Small intestine (tissue), 7 donors: ENCODE measurements around the gene TCERG1L. TPM values are rescaled to one million over a fixed set of nuclear protein-coding genes. Genes with fewer than 3 reads are reported as not detected.
"Not testable (repeated sequence)": the region's sequence is repeated elsewhere in the genome, so short reads cannot be mapped to it uniquely, and the experiment has no call there.

Experiments
- DNase-seq, 2 donors: peaks; one replicate each; pipeline versions ENCODE4 v3.0.0 to v3.0.0-alpha.2; 2013
- FAIRE-seq: peaks from 2 replicates; lab custom pipeline; 2012; peaks lifted over from hg19 to GRCh38; lab: Jason Lieb, UNC
- H3K27ac ChIP-seq, 3 donors: one replicate each; pipeline ENCODE4 v1.5.1; 2013; ENCODE audit warnings: low read length in 2 of 3, mild to moderate bottlenecking in 2 of 3, control low read depth in 1 of 3, inconsistent platforms in 1 of 3, low read depth in 1 of 3, moderate library complexity in 1 of 3
- H3K27me3 ChIP-seq, 3 donors: one replicate each; pipeline ENCODE4 v1.6.1; 2013; ENCODE audit warnings: low read length in 3 of 3, inconsistent platforms in 1 of 3; ENCODE audit not compliant: control insufficient read depth in 3 of 3, insufficient read depth in 3 of 3
- H3K36me3 ChIP-seq, 3 donors: one replicate each; pipeline ENCODE4 v1.6.1; 2013; ENCODE audit warnings: low read length in 3 of 3, inconsistent platforms in 1 of 3, low read depth in 1 of 3, mild to moderate bottlenecking in 1 of 3, moderate library complexity in 1 of 3; ENCODE audit not compliant: control insufficient read depth in 3 of 3, insufficient read depth in 2 of 3
- H3K4me1 ChIP-seq, 3 donors: one replicate each; pipeline ENCODE4 v1.6.1; 2013; ENCODE audit warnings: low read length in 2 of 3, inconsistent platforms in 1 of 3, low read depth in 1 of 3, mild to moderate bottlenecking in 1 of 3, moderate library complexity in 1 of 3; ENCODE audit not compliant: control insufficient read depth in 3 of 3, insufficient read depth in 2 of 3
- H3K4me3 ChIP-seq, 3 donors: one replicate each; pipeline ENCODE4 v1.5.1; 2013; ENCODE audit warnings: low read length in 3 of 3, control low read depth in 1 of 3, inconsistent platforms in 1 of 3, low read depth in 1 of 3, mild to moderate bottlenecking in 1 of 3, moderate library complexity in 1 of 3
- H3K9me3 ChIP-seq, 2 donors: one replicate each; pipeline ENCODE4 v1.6.1; 2013; ENCODE audit warnings: low read depth in 1 of 2, low read length in 1 of 2; ENCODE audit not compliant: control insufficient read depth in 2 of 2, insufficient read depth in 1 of 2
- WGBS, 3 donors: extraction: QIAGEN DNeasy Blood & Tissue Kit; methylation state at CpG; one replicate each; pipeline ENCODE4 v1.1.7; 2013; 5-methylcytosine and 5-hydroxymethylcytosine counted together
- polyA plus RNA-seq, 4 donors: library from polyadenylated mRNA; stranded (reverse) in 3 of 4; unstranded in 1 of 4; fragments of 200-250 nt in 3 of 4; fragments of 120-200 nt in 1 of 4; gene quantifications; one replicate each; pipeline versions ENCODE4 v1.2.1 to v1.2.3, GENCODE V29; 2013
- donor health status: healthy with polysubstance abuse.
- donor health status: control.
- donor health status: control.
- donor health status: Bipolar disorder and iron deficiency.
- donor health status: healthy.

TCERG1L gene
- polyA plus RNA-seq, 4 donors, result 0.04 to 0.12 TPM; not detected in 2

GRCh38 chr10:131144196-131144595 lies 167.3 kb downstream of the TCERG1L start:
- DNase-seq (no peak), FAIRE-seq (no peak)
- Histone ChIP-seq H3K27ac (no peak overlapping the region), H3K4me3 (no peak overlapping the region), H3K36me3 (no peaks in the 10 kb centered on the region), H3K27me3 (no peaks in the 10 kb centered on the region), H3K4me1 (no peaks in the 10 kb centered on the region), H3K9me3 (no peaks in the 10 kb centered on the region)
- WGBS, 3 donors, result 69 to 78% (median 77%) methylated on average over 13 of the region's 13 CpGs

GRCh38 chr10:131143425-131144165 lies 167.9 kb downstream of the TCERG1L start:
- Histone ChIP-seq H3K4me3 (no peak overlapping the region), H3K27ac (no peak overlapping the region), H3K4me1 (no peaks in the 10 kb centered on the region), H3K9me3 (no peaks in the 10 kb centered on the region), H3K36me3 (no peaks in the 10 kb centered on the region), H3K27me3 (no peaks in the 10 kb centered on the region)
- FAIRE-seq (no peak), DNase-seq (no peak)
- WGBS, 3 donors, result 77 to 83% (median 81%) methylated on average over 25 of the region's 25 CpGs

GRCh38 chr10:131142517-131143380 lies 168.8 kb downstream of the TCERG1L start:
- H3K4me1 ChIP-seq, result no peaks in the 10 kb centered on the region
- 66 to 80% (median 75%) methylated on average over 18 of the region's 18 CpGs for whole genome bisulfite sequencing, 3 donors
- FAIRE-seq, result no peak
- DNase-seq, result no peak
- no peaks in the 10 kb centered on the region for H3K9me3 ChIP-seq
- no peak overlapping the region for H3K27ac ChIP-seq
- no peaks in the 10 kb centered on the region for H3K36me3 ChIP-seq
- H3K27me3 ChIP-seq, result no peaks in the 10 kb centered on the region
- no peak overlapping the region for H3K4me3 ChIP-seq

- Histone ChIP-seq H3K36me3 (no peaks in the 10 kb centered on the region), H3K27me3 (no peaks in the 10 kb centered on the region), H3K9me3 (no peaks in the 10 kb centered on the region), H3K4me3 (no peak overlapping the region), H3K27ac (no peak overlapping the region), H3K4me1 (no peaks in the 10 kb centered on the region)
- FAIRE-seq (no peak), DNase-seq (no peak)
- WGBS, 3 donors, result 53 to 76% (median 65%) methylated on average over 15 of the region's 15 CpGs
These were observed 169.6 kb downstream of the TCERG1L start for GRCh38 chr10:131141645-131142516.

GRCh38 chr10:131141207-131141606 lies 170.3 kb downstream of the TCERG1L start:
- Histone ChIP-seq H3K4me1 (no peaks in the 10 kb centered on the region), H3K9me3 (no peaks in the 10 kb centered on the region), H3K27ac (no peak overlapping the region), H3K4me3 (no peak overlapping the region), H3K27me3 (no peaks in the 10 kb centered on the region), H3K36me3 (no peaks in the 10 kb centered on the region)
- WGBS, 3 donors, result 86 to 93% (median 89%) methylated on average over 7 of the region's 7 CpGs
- no peak for FAIRE-seq
- no peak for DNase-seq

- no peaks in the 10 kb centered on the region for H3K27me3 ChIP-seq
- 66 to 81% (median 73%) methylated on average over 9 of the region's 9 CpGs for WGBS, 3 donors
- no peaks in the 10 kb centered on the region for H3K36me3 ChIP-seq
- DNase-seq (no peak), FAIRE-seq (no peak)
- no peak overlapping the region for H3K4me3 ChIP-seq
- H3K9me3 ChIP-seq, result no peaks in the 10 kb centered on the region
- H3K4me1 ChIP-seq, result no peaks in the 10 kb centered on the region
- no peak overlapping the region for H3K27ac ChIP-seq
These were observed 170.9 kb downstream of the TCERG1L start for GRCh38 chr10:131140606-131141005.

GRCh38 chr10:131137223-131137622 lies 174.3 kb downstream of the TCERG1L start:
- DNase-seq (no peak), FAIRE-seq (no peak)
- WGBS, 3 donors, result 47 to 70% (median 63%) methylated on average over 17 of the region's 17 CpGs

GRCh38 chr10:131136336-131136735 lies 175.2 kb downstream of the TCERG1L start:
- 83 to 90% (median 85%) methylated on average over 12 of the region's 12 CpGs for WGBS, 3 donors
- H3K9me3 ChIP-seq, H3K27me3 ChIP-seq, H3K4me1 ChIP-seq, DNase-seq, H3K36me3 ChIP-seq, H3K27ac ChIP-seq, H3K4me3 ChIP-seq, FAIRE-seq: not testable (repeated sequence)

More at GRCh38 chr10:131137223-131137622, 174.3 kb downstream of the TCERG1L start:
- H3K27me3 ChIP-seq, result no peaks in the 10 kb centered on the region
- H3K4me3 ChIP-seq, result no peak overlapping the region
- H3K4me1 ChIP-seq, result no peaks in the 10 kb centered on the region
- H3K36me3 ChIP-seq, result no peaks in the 10 kb centered on the region
- H3K27ac ChIP-seq, result no peak overlapping the region
- no peaks in the 10 kb centered on the region for H3K9me3 ChIP-seq
